ENCODE results near the gene SGTA. TPM values are rescaled to one million over a fixed set of nuclear protein-coding genes. Genes with fewer than 3 reads are reported as not detected.

SGTA gene
- total and polyA plus RNA-seq, 2 of the 4 experiments (the other 2 are of a cell fraction): 17.4 to 72.9 TPM

GRCh38 chr19:2762783-2763496 is 20.1 kb downstream of the SGTA start:
- H3K14ac ChIP-seq (replicated peaks; ENCODE audit: low read depth, low read length): no peak overlapping the region
- H2AK5ac ChIP-seq (ENCODE audit: low read depth, low read length): no peak overlapping the region
- H2AK9ac ChIP-seq (replicated peaks; ENCODE audit: low read depth, low read length, poor library complexity): no peak overlapping the region
- H2BK20ac ChIP-seq (ENCODE audit: low read depth, low read length): no peak overlapping the region
- peaks cover 11% of the 10 kb centered on the region for H4K20me1 ChIP-seq (ENCODE audit: insufficient read depth, low read length)
- no peak overlapping the region for H4K5ac ChIP-seq (ENCODE audit: low read depth, low read length)
- H2BK15ac ChIP-seq (ENCODE audit: low read depth, low read length): no peak overlapping the region
- no peak overlapping the region for H3K23ac ChIP-seq (ENCODE audit: low read depth, low read length)
- DNase-seq: no peak
- no peak overlapping the region for H3K4me3 ChIP-seq (ENCODE audit: insufficient read depth, low read depth, low read length)
- no peak overlapping the region for H3K4ac ChIP-seq (ENCODE audit: low read depth, low read length)
- ChIA-PET CTCF (no interaction called here), POLR2A (ENCODE audit: unreplicated experiment) (no interaction called here)
- no peaks in the 10 kb centered on the region for H3K4me1 ChIP-seq (ENCODE audit: control insufficient read depth, insufficient read depth, low read length)
- in situ Hi-C loops (cut with MboI; ENCODE audit: low sequenced_read_pairs): no loop called here
- no peaks in the 10 kb centered on the region for H3K27me3 ChIP-seq (ENCODE audit: control insufficient read depth, insufficient read depth, low read length)
- H3K27ac ChIP-seq (ENCODE audit: insufficient read depth, low read length): no peak overlapping the region
- H3K36me3 ChIP-seq (ENCODE audit: control insufficient read depth, insufficient read depth, low read length): peaks cover 73% of the 10 kb centered on the region
- WGBS, 2 experiments (ENCODE audit: extremely low coverage in 2 of 2, insufficient read length in 1 of 2): 94% methylated on average over 7 of the region's 23 CpGs; no CpG with 5 or more reads in 1 of the 2 experiments
- H3K9me1 ChIP-seq (ENCODE audit: insufficient read depth, low read length): no peaks in the 10 kb centered on the region; the same call in 1 of the 2 replicates
- no peak overlapping the region for H3K18ac ChIP-seq (ENCODE audit: low read depth, low read length)
- dilution Hi-C loops (cut with HindIII; ENCODE audit: low sequenced_read_pairs, unreplicated experiment): no loop called here
- intact Hi-C loops (cut with micrococcal nuclease): no loop called here
- no peak overlapping the region for H3K4me2 ChIP-seq (ENCODE audit: low read depth, low read length)
- no peak overlapping the region for H3K9ac ChIP-seq (ENCODE audit: low read depth, low read length)
- no peak overlapping the region for H2AFZ ChIP-seq (replicated peaks; ENCODE audit: low read length, poor library complexity)
- H2BK5ac ChIP-seq (ENCODE audit: low read depth, low read length, poor library complexity, severe bottlenecking): no peak overlapping the region
- H2BK120ac ChIP-seq (ENCODE audit: low read depth, low read length): no peak overlapping the region
- BruUV-seq (replicated peaks): no TSS peak
- no peaks in the 10 kb centered on the region for H3K9me3 ChIP-seq (ENCODE audit: control insufficient read depth, insufficient read depth, low read length)
- ATAC-seq (ENCODE audit: low read depth): no peak
- no peak overlapping the region for H4K91ac ChIP-seq (ENCODE audit: insufficient read depth, low read depth, low read length)
- no peak overlapping the region for H4K8ac ChIP-seq (ENCODE audit: low read depth in 2 of 2, low read length in 2 of 2)
- no peak for TF ChIP-seq CEBPB (IDR thresholded peaks at IDR 0.05; ENCODE audit: low read depth, low read length)
- TF ChIP-seq SMC3 (IDR thresholded peaks at IDR 0.05; ENCODE audit: low read depth, low read length): no peak
- H3K56ac ChIP-seq (ENCODE audit: extremely low read depth, insufficient read depth, low read length): no peak overlapping the region
- H3K79me1 ChIP-seq (ENCODE audit: low read depth in 1 of 2, low read length in 2 of 2): peaks cover 0 to 22% of the 10 kb centered on the region in 2 experiments; a peak in 3 of 4 replicates

Data from IMR-90 (cell line).